Lower leg skin (tissue), 3 donors: Measurements from ENCODE around the gene C1orf87.

Experiments used
- POLR2A ChIP-seq, 2 donors: fragments of 450-650 bp; IDR thresholded peaks; one replicate each; pipeline ENCODE4 v1.6.1; 2016 to 2017; ENCODE audit warnings: antibody characterized with exemption in 2 of 2, mild to moderate bottlenecking in 1 of 2, moderate library complexity in 1 of 2
- TF ChIP-seq, protein P1 (sequence below), 3 donors: fragments of 450-650 bp; IDR thresholded peaks; one replicate each; pipeline ENCODE4 v1.5.1; 2016; ENCODE audit warnings: antibody characterized with exemption in 3 of 3, mild to moderate bottlenecking in 3 of 3, moderate library complexity in 2 of 3

DNA sequence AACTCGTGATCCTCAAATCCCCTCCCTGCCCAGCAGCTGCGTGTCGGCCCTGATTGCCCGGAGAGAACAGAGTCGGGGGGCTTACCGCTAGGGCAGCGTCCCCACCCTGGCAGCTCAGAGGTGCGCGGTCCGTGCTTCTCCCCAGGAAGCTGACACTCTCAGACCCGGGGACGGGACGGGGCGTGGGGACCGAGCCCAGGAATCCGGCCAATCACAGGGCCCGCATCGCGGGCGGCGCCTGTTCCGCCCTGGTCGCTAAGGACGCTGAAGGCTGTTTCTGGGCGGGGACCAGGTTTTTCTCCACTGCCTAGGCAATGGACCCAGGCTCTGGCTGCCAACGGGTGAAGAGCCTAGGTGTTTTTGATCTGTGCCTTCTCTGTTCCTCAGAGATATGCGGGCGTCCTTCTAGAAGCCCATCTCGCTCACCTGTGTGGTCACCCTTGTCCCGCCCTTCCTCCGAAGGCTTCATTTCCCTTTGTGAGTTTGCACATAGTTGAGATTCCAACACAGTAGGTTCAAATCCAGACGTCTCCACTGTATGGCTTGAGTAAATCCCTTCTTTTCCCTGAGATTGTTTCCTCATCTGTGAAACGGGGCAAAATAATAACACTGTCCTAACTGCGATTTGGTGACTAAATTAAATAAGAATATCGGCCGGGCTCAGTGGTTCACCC, at the start of gene C1orf87:
- TF ChIP-seq, protein P1, sequence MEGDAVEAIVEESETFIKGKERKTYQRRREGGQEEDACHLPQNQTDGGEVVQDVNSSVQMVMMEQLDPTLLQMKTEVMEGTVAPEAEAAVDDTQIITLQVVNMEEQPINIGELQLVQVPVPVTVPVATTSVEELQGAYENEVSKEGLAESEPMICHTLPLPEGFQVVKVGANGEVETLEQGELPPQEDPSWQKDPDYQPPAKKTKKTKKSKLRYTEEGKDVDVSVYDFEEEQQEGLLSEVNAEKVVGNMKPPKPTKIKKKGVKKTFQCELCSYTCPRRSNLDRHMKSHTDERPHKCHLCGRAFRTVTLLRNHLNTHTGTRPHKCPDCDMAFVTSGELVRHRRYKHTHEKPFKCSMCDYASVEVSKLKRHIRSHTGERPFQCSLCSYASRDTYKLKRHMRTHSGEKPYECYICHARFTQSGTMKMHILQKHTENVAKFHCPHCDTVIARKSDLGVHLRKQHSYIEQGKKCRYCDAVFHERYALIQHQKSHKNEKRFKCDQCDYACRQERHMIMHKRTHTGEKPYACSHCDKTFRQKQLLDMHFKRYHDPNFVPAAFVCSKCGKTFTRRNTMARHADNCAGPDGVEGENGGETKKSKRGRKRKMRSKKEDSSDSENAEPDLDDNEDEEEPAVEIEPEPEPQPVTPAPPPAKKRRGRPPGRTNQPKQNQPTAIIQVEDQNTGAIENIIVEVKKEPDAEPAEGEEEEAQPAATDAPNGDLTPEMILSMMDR (IDR thresholded peaks at IDR 0.05) = no peak
- TF ChIP-seq POLR2A (IDR thresholded peaks at IDR 0.05) = no peak
